HG03442 (cell line): Measurements from ENCODE around the gene YARS1.

Experiments used
- ATAC-seq: cut with Tn5 transposase; IDR thresholded peaks from one replicate; pipeline ENCODE4 v1.9.1; 2021; ENCODE audit warnings: mild to moderate bottlenecking, moderate library complexity; ENCODE audit not compliant: unreplicated experiment

YARS1 gene

GRCh38 chr1:32748926-32749325, 68.2 kb downstream of the YARS1 start:
- no peak for ATAC-seq

DNA sequence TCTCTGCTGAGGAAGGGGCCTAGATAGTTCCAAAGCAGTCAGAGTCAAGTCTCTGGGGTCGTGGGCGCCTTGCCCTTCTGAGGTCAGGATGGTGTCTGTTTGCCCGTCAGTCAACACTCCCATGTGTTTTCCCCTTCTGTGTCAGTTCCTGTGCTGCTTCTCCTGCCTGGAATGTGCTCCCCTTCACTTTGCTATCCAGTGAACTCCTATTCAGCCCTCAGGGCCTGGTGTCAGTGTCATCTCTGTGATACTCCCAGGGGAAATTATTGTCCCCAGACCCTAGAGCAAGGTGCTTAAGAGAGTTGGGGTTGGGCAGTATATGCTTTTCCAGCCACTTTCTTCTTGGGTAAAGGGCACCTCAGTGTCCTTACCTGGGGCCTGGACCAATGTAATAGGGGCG, 68.8 kb downstream of the YARS1 start:
- no peak for ATAC-seq

DNA sequence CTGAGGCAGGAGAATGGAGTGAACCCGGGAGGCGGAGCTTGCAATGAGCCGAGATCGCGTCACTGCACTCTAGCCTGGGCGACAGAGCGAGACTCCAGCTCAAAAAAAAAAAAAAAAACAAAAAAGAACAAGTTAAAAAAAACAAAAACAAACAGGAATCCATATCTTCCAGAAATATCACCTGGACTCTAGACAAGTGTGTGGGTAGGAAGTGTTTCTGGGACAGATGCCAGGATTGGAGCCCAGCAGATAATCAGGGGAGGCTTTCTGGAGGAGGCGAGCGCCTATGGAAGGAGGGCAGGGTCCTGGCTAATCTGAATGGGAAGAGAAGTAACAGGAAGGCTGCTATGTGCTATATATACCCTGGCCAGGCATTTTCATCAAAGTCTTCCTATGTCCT, 71.0 kb downstream of the YARS1 start:
- ATAC-seq, result no peak

GRCh38 chr1:32744071-32744425, 73.1 kb downstream of the YARS1 start:
- ATAC-seq, result no peak

DNA sequence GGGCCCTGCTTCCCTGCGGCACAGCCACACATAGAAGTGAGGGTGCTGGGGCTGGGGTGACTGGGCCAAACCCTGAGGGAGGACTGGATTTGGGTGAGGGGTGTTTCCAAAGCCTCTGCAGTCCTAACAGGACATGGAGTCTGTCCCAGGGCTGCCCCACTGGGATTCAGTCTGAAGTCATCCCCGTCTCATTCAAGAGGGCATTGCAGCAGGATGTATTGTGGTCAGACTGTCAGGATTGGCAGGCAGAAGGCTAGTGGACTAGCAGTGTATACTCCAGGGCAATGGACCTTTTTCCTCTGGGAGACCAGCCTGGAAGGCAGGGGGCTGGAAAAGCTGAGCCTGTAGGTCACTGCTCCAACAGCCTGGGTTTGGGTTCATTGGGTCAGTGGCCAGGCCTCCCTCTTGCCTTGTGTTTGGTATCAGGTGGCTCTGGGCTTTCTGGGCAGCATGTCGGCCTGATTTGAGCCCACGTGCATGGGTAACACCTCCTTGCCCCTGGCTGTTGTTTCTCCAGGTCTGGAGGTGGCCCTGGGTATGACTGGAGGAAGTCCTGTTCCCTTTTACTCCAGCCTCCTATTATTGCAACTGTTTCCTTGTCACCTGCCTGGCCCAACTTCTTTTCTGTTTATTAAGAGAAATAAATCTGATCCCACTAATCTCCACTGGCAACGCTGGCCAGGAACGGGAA, 73.6 kb downstream of the YARS1 start:
- no peak for ATAC-seq

GRCh38 chr1:32742956-32743355, 74.2 kb downstream of the YARS1 start:
- no peak for ATAC-seq

- no peak for ATAC-seq
These were observed 74.8 kb downstream of the YARS1 start for GRCh38 chr1:32742199-32742947.

DNA sequence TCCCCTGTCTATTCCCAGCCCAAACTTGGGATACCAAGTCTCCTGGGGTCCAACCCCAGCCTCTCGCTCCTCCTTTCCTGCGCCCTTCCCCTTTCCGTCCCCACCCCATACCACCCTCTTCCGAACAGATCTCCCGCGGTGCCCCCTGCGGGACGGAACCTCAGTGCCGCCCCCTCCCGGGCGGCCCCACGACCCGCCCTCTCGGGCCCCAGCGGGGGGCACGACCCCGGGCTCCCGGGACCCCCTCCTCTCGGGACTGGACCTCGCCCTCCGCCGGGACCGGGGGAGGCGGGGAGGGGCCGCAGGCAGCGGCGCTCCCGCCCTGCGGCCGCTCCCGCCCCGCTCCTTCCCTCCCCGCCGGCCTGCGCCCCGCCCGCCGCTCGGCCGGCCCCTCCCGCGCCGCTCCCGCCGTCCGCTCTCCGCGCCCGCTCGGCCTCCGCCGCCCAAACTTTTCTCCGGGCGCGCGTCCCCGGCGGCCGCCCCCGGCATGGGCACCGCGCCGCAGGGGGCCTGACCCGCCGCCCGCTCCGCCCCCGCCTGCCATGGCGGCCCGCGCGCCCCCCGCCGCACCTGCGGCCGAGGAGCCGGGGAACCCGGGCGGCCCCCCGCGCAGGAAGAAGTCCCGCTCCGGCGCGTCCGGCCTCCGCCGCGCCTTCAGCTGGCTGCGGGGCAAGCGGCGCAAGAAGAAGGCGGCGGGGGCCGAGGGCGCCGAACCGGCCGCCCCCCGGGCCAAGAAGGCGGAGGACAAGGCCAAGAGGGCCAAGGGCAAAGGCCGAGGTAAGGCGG, 75.6 kb downstream of the YARS1 start:
- no peak for ATAC-seq

DNA sequence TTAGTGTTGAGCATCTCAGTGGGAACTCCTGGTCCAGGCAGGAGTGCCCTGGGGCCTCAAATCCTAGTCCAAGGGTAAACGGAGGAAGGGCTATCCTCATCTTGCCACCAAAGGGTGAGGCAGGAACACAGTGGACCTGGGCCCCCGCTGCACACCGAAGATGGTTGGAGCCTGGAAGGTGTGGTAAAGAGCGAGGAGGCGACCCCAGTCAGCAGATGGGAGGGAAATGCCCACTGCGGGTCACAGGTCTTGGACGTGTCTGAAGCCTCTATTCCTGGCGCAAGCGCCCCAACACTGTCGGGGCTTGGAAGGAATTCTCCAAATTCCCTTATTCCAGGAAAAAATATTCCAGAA, 76.1 kb downstream of the YARS1 start:
- ATAC-seq, result no peak

DNA sequence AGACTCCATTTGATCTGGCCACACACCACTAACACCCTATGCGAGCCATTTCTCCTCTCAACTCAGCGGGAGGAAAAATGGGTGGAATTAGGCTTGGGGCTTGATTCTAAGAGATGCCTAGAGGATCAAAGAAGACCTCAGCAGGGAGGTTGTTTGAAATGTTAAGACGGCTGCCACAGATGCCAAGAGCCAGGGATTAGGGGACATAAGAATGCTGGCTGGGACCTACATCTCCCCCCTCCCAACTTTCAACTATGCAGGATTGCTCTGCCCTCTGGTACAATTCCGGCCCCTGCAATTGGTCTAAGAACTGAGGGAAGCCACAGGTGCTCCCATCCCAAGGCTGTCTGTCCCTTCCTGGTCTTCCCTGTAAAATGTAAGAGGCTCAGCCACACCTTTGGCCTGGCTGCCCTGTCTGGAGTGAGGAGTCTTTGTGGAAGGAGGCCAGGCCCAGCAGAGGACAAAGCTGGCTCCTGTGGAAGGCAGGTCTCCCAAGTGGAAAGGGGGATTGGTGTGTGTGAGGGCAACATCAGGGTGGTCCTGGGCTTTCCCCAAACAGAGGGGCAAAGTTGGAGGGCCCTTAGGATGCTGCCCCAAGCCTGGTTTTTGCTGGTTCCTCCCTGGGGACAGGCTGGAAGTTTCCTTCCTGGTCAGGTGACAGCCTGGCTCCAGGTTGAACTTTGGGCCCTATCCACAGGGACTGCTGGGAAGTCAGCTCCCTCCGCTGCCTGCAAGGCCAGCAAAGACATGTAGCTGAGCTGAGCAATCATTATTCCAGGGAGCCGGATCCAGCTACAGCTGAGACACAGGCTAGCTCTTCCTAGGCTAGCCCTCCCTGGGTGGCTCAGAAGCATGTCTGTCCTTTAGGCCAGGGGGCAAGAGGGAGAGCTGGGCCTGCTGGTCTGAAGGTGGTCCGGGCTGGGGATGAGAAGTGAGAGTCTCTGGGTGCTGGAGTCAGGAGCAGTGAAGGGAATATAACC, 80.1 kb downstream of the YARS1 start:
- ATAC-seq, result no peak

DNA sequence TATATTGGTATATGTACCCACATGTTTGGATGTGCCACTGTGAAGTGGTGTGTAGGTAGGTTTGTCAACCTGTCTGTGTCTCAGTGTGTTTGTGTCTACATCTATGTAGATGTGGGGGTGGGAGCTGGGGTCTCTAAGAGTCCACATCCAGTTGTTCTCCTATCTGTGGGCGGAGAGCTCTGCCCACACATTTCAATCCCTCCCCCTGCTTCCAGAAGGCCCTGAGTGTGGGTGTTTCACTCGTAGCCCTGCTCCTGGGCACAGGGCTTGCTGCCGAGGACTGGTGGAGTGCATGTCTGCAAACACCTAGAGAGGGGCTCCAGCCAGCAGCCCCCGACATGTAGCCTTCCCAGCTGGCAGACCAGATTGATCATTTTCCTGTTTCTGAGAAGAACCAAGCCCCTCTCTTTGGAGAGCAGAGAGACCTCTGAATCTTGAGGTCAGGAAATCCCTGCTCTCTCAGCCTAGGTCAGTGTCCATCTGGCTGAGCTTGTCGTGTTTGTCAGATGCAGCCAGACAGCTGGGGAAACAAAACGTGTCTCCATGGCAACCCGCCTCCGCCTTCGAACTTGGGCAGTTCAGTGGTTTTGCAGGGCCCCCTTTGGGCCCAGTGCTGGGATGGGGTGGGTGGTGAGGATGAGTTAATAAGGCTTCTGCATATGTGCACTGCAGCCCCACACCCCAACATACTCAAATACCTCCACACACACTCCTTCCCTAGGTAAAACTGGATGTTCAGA, 83.4 kb downstream of the YARS1 start:
- ATAC-seq, result no peak

DNA sequence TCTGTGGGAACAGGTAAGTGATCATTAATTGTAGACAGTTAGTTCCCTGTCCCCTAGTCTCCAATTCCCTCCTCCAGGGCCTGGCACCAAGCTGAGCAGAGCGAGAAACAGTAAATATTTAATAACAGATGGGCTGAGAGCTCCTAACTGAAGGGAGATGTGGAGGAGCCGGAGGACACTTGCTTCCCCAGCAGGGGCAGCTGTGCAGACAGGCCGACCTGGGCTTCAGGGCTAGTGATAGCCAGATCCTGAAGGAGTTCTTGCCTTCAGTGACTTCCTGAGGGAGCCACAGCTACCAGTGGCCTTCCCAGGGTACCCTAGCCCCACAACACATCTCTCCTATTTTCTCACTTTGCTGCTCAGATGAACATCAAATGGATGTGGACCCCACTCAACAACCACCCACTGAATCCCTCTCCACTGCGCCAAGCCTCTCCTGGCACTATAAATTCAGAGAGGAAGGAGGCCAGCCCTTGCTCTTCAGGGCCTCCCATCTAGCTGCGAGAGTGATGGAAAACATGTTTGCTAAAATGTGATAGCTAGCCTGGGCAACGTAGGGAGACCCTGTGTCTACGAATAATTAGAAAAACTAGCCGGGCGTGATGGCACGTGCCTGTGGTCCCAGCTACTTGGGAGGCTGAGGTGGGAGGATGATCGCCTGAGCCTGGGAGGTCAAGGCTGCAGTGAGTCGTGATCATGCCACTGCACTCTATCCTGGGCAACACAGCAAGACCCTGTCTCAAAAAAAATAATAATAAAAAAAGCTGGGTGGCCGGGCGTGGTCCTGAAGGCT, 87.7 kb downstream of the YARS1 start:
- ATAC-seq, result no peak

DNA sequence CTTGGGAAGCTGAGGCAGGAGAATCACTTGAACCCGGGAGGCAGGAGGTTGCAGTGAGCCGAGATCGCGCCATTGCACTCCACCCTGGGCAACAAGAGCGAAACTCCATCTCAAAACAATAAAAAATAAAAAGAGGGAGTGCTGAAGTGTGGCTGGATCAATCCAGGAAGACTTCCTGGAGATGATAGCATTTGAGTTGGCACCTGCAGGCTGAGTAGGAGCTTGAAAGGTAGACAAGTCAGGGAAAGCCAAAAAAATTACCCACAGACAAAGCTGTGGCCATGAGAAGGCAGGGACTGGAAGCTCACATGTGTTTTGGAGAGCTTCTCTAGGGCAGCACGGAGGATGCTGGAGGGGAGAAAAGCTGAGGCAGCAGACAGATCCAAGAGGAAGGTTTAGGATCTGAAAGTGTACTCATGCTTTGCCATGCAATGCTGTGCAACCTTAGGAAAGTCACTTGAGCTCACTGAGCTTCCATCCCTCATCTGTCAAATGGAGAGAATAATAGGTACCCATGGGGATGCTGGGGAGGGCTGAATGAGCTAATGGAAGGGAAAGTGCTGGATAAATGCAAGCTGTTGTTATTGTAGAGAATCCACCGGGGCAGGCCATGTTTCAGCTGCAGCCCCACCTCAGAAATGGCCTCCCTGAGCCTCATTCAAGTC, 88.6 kb downstream of the YARS1 start:
- no peak for ATAC-seq

- no peak for ATAC-seq
These were observed 89.3 kb downstream of the YARS1 start for GRCh38 chr1:32727876-32728275.

DNA sequence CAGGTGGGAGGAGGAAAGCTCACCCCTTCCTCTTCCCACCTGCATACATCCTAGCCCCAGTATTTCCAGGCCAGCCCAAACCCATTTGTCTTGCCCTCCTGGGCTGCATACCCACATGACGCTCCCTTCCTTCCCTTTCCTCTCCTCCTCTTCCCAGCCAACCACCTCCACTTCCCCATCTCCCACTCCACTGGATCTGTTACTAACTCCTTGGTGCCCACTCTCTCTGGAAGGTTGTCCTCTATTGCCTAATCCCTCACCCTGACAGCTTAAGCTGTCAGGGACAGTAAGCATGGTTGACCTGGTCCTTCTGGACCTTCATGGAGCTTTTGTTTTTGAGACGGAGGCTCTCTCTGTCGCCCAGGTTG, 91.6 kb downstream of the YARS1 start:
- ATAC-seq, result no peak
